ENCODE measurements around the gene FAT4.
A peak's percentile ranks its signal among the peaks of the same experiment; 100 is the strongest.

The FAT4 gene

GRCh38 chr4:125315576-125316400 lies 1.0 kb downstream of the FAT4 start:
- peak overlapping the region; percentile 78 for H3K27ac ChIP-seq
- peak overlapping the region; percentile 95 for H3K4me2 ChIP-seq (ENCODE audit: low read length)
- H3K79me2 ChIP-seq = peaks cover 13% of the 10 kb centered on the region
- peaks cover 17% of the 10 kb centered on the region for H3K4me1 ChIP-seq
- peak overlapping the region; percentile 87 for H2AFZ ChIP-seq
- H3K36me3 ChIP-seq (ENCODE audit: control insufficient read depth, insufficient read depth, low read length) = no peaks in the 10 kb centered on the region
- H3K9ac ChIP-seq = peak overlapping the region; percentile 17
- H3K4me3 ChIP-seq (ENCODE audit: low read depth, low read length) = peak overlapping the region; percentile 84
- no peaks in the 10 kb centered on the region for H3K27me3 ChIP-seq (ENCODE audit: control insufficient read depth, insufficient read depth, low read length)
- no peaks in the 10 kb centered on the region for H3K9me3 ChIP-seq (ENCODE audit: control insufficient read depth, low read length)
- TF ChIP-seq CTCF (IDR thresholded peaks at IDR 0.05) = no peak

- Histone ChIP-seq H3K4me1 (peaks cover 17% of the 10 kb centered on the region), H3K4me2 (ENCODE audit: low read length) (peak overlapping the region; percentile 95), H3K36me3 (ENCODE audit: control insufficient read depth, insufficient read depth, low read length) (no peaks in the 10 kb centered on the region), H3K9me3 (ENCODE audit: control insufficient read depth, low read length) (no peaks in the 10 kb centered on the region), H3K27ac (peak overlapping the region; percentile 78), H2AFZ (peak overlapping the region; percentile 87), H3K79me2 (peaks cover 15% of the 10 kb centered on the region), H3K4me3 (ENCODE audit: low read depth, low read length) (peak overlapping the region; percentile 84), H3K9ac (no peak overlapping the region), H3K27me3 (ENCODE audit: control insufficient read depth, insufficient read depth, low read length) (no peaks in the 10 kb centered on the region)
- no peak for TF ChIP-seq CTCF (IDR thresholded peaks at IDR 0.05)
These were observed 1.6 kb downstream of the FAT4 start for GRCh38 chr4:125316401-125316790.

GRCh38 chr4:125316791-125317524 lies 2.2 kb downstream of the FAT4 start:
- no peak overlapping the region for H3K9ac ChIP-seq
- H3K4me2 ChIP-seq (ENCODE audit: low read length) = peak overlapping the region; percentile 95
- H3K4me1 ChIP-seq = peaks cover 17% of the 10 kb centered on the region
- H3K79me2 ChIP-seq = peaks cover 15% of the 10 kb centered on the region
- no peaks in the 10 kb centered on the region for H3K27me3 ChIP-seq (ENCODE audit: control insufficient read depth, insufficient read depth, low read length)
- H3K9me3 ChIP-seq (ENCODE audit: control insufficient read depth, low read length) = no peaks in the 10 kb centered on the region
- no peak for TF ChIP-seq CTCF (IDR thresholded peaks at IDR 0.05)
- H3K36me3 ChIP-seq (ENCODE audit: control insufficient read depth, insufficient read depth, low read length) = no peaks in the 10 kb centered on the region
- H2AFZ ChIP-seq = peak overlapping the region; percentile 87
- H3K4me3 ChIP-seq (ENCODE audit: low read depth, low read length) = peak overlapping the region; percentile 84
- peak overlapping the region; percentile 78 for H3K27ac ChIP-seq

- Histone ChIP-seq H3K27ac (peak overlapping the region; percentile 78), H3K4me2 (ENCODE audit: low read length) (peak overlapping the region; percentile 95), H3K9me3 (ENCODE audit: control insufficient read depth, low read length) (no peaks in the 10 kb centered on the region), H3K79me2 (peaks cover 15% of the 10 kb centered on the region), H2AFZ (peak overlapping the region; percentile 87), H3K27me3 (ENCODE audit: control insufficient read depth, insufficient read depth, low read length) (no peaks in the 10 kb centered on the region), H3K4me3 (ENCODE audit: low read depth, low read length) (peak overlapping the region; percentile 84), H3K9ac (no peak overlapping the region), H3K36me3 (ENCODE audit: control insufficient read depth, insufficient read depth, low read length) (no peaks in the 10 kb centered on the region), H3K4me1 (peaks cover 17% of the 10 kb centered on the region)
- peak; percentile 50 for TF ChIP-seq CTCF (IDR thresholded peaks at IDR 0.05)
These were observed 2.7 kb downstream of the FAT4 start for GRCh38 chr4:125317525-125317877.

All from parathyroid adenoma (tissue), 2 donors.